Stomach (tissue), 4 donors: ENCODE results near the gene PIKFYVE.

Experiments used
- POLR2A ChIP-seq, 4 donors: fragments of 450-650 bp; IDR thresholded peaks; one replicate each; pipeline ENCODE4 v1.6.1; 2016; ENCODE audit warnings: antibody characterized with exemption in 4 of 4, control low read depth in 2 of 4, mild to moderate bottlenecking in 1 of 4, moderate library complexity in 1 of 4
- POLR2AphosphoS5 ChIP-seq, 3 donors: sonication (generic); formaldehyde crosslinking; IDR thresholded peaks; one replicate each; pipeline ENCODE4 v1.6.1; 2016; ENCODE audit warnings: antibody characterized with exemption in 3 of 3
- TF ChIP-seq, protein P1 (sequence below), 7 experiments: fragments of 450-650 bp in 4 of 7; fragments of 200-600 bp in 3 of 7; sonication (generic) in 3 of 7; IDR thresholded peaks; one replicate each; pipeline ENCODE4 v1.5.1; 2016 to 2019; ENCODE audit warnings: antibody characterized with exemption in 7 of 7, control low read depth in 2 of 7, mild to moderate bottlenecking in 1 of 7

DNA sequence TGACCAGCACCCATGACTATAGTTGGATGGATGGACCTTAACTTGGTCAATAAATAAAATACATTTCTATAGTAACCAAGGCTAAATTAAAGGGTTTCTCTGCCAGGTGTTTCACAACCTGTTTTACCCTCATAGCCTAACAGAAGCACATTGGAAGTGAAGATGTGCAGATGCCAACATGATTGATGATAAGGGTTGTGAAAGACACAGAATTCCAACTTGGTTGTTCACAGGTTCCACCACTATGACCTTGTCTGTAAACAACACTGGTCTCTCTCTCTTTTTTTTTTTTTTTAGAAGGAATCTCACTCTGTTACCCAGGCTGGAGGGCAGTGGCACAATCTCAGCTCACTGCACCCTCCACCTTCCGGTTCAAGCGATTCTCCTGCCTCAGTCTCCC, 103.0 kb downstream of the PIKFYVE start:
- TF ChIP-seq, protein P1, sequence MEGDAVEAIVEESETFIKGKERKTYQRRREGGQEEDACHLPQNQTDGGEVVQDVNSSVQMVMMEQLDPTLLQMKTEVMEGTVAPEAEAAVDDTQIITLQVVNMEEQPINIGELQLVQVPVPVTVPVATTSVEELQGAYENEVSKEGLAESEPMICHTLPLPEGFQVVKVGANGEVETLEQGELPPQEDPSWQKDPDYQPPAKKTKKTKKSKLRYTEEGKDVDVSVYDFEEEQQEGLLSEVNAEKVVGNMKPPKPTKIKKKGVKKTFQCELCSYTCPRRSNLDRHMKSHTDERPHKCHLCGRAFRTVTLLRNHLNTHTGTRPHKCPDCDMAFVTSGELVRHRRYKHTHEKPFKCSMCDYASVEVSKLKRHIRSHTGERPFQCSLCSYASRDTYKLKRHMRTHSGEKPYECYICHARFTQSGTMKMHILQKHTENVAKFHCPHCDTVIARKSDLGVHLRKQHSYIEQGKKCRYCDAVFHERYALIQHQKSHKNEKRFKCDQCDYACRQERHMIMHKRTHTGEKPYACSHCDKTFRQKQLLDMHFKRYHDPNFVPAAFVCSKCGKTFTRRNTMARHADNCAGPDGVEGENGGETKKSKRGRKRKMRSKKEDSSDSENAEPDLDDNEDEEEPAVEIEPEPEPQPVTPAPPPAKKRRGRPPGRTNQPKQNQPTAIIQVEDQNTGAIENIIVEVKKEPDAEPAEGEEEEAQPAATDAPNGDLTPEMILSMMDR (IDR thresholded peaks at IDR 0.05) = no peak
- TF ChIP-seq POLR2A (IDR thresholded peaks at IDR 0.05) = no peak
- TF ChIP-seq POLR2AphosphoS5 (IDR thresholded peaks at IDR 0.05) = no peak
